Measurements from ENCODE around the gene FGF19. TPM values are rescaled to one million over a fixed set of nuclear protein-coding genes. Genes with fewer than 3 reads are reported as not detected.

The FGF19 gene, protein sequence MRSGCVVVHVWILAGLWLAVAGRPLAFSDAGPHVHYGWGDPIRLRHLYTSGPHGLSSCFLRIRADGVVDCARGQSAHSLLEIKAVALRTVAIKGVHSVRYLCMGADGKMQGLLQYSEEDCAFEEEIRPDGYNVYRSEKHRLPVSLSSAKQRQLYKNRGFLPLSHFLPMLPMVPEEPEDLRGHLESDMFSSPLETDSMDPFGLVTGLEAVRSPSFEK
- total RNA-seq (not detected), polyA plus RNA-seq (not detected)
- long read RNA-seq, donor 1: 0 reads
- long read RNA-seq, donor 2: 0 reads
- long read RNA-seq, donor 3: 0 reads
- long read RNA-seq, donor 4: 0 reads
- long read RNA-seq, donor 5: 0 reads
- long read RNA-seq, donor 6: 0 reads
- long read RNA-seq, donor 7: 0 reads
- long read RNA-seq, donor 8: 0 reads
- long read RNA-seq, donor 9: 0 reads
- long read RNA-seq, donor 10: 0 reads

GRCh38 chr11:69703768-69704507 is at the start of gene FGF19:
Gene FGF19 (minus strand): TSS chr11:69704022. CDS start chr11:69703876, 146 bp downstream.
- Histone ChIP-seq H3K4me3 (peak within 1 kb of the TSS in 2 of 4 donors; percentile 25 to 33), H3K27me3 (peaks cover 27 to 93% (median 64%) of the 10 kb centered on the region in 3 donors), H3K36me3 (no peaks in the 10 kb centered on the region), H3K27ac (no peak within 1 kb of the TSS), H3K4me1 (peaks cover 11 to 45% (median 37%) of the 10 kb centered on the region in 4 donors), H3K9me3 (no peaks in the 10 kb centered on the region)
- TF ChIP-seq EP300 (IDR thresholded peaks at IDR 0.05) (no peak), POLR2A (IDR thresholded peaks at IDR 0.05) (no peak), POLR2AphosphoS5 (IDR thresholded peaks at IDR 0.05) (no peak)
- TF ChIP-seq, protein P1, sequence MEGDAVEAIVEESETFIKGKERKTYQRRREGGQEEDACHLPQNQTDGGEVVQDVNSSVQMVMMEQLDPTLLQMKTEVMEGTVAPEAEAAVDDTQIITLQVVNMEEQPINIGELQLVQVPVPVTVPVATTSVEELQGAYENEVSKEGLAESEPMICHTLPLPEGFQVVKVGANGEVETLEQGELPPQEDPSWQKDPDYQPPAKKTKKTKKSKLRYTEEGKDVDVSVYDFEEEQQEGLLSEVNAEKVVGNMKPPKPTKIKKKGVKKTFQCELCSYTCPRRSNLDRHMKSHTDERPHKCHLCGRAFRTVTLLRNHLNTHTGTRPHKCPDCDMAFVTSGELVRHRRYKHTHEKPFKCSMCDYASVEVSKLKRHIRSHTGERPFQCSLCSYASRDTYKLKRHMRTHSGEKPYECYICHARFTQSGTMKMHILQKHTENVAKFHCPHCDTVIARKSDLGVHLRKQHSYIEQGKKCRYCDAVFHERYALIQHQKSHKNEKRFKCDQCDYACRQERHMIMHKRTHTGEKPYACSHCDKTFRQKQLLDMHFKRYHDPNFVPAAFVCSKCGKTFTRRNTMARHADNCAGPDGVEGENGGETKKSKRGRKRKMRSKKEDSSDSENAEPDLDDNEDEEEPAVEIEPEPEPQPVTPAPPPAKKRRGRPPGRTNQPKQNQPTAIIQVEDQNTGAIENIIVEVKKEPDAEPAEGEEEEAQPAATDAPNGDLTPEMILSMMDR (IDR thresholded peaks at IDR 0.05): no peak
- intact Hi-C loops (cut with DNase I; ENCODE audit: low total_unique reads): no loop called here
- DNase-seq: peak in 1 of 2 donors; percentile 47
- whole genome bisulfite sequencing, 5 donors: 1 to 15% (median 2%) methylated on average over 11 to 67 of the region's 67 CpGs

DNA sequence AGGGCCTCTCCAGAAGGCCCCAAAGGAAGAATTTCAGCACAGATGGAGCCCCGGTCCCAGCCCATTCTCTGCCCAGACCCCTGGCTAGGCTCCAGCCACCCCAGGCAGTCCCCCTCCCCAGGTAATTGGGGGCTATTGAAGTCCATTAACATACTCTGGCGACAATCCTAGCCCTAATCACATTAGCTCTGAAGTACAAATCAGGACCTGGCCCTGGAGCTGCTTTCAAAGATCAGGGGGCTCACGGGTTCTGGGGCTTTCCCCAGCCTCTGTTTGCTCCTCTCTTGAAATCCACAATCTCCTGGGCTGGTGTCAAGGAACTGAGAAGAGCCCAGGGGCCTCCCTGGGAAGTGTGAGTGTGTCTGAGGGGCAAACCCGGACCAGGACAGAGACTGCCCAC is 49.1 kb upstream of the FGF19 start:
- Histone ChIP-seq H3K27me3 (peaks cover 0 to 47% (median 5%) of the 10 kb centered on the region in 3 donors), H3K36me3 (no peaks in the 10 kb centered on the region), H3K27ac (no peak overlapping the region), H3K4me1 (no peaks in the 10 kb centered on the region), H3K4me3 (no peak overlapping the region), H3K9me3 (peaks cover 0 to 10% (median 6%) of the 10 kb centered on the region in 4 donors)
- TF ChIP-seq POLR2AphosphoS5 (IDR thresholded peaks at IDR 0.05) (no peak), POLR2A (IDR thresholded peaks at IDR 0.05) (no peak), EP300 (IDR thresholded peaks at IDR 0.05) (no peak)
- TF ChIP-seq, protein P1 (IDR thresholded peaks at IDR 0.05): no peak
- DNase-seq: no peak
- intact Hi-C loops (cut with DNase I; ENCODE audit: low total_unique reads): no loop called here
- WGBS, 5 donors: 6 to 32% (median 28%) methylated on average over 2 to 4 of the region's 4 CpGs

- intact Hi-C loops (cut with DNase I; ENCODE audit: low total_unique reads): no loop called here
These were observed 47.2 kb upstream of the FGF19 start for GRCh38 chr11:69750875-69751597.

More at GRCh38 chr11:69750875-69751597, 47.2 kb upstream of the FGF19 start:
- H3K4me3 ChIP-seq: no peak overlapping the region
- peaks cover 0 to 62% (median 5%) of the 10 kb centered on the region in 3 donors for H3K27me3 ChIP-seq
- H3K9me3 ChIP-seq: peaks cover 0 to 5% (median 3%) of the 10 kb centered on the region in 4 donors
- no peaks in the 10 kb centered on the region for H3K36me3 ChIP-seq
- H3K27ac ChIP-seq: no peak overlapping the region
- TF ChIP-seq, protein P1 (IDR thresholded peaks at IDR 0.05): no peak
- TF ChIP-seq POLR2AphosphoS5 (IDR thresholded peaks at IDR 0.05) (no peak), POLR2A (IDR thresholded peaks at IDR 0.05) (no peak), EP300 (IDR thresholded peaks at IDR 0.05) (no peak)
- 68 to 71% (median 69%) methylated on average over 11 of the region's 11 CpGs for WGBS, 5 donors
- DNase-seq: no peak
- no peaks in the 10 kb centered on the region for H3K4me1 ChIP-seq
